ENCODE measurements around the gene CIB1.

DNA sequence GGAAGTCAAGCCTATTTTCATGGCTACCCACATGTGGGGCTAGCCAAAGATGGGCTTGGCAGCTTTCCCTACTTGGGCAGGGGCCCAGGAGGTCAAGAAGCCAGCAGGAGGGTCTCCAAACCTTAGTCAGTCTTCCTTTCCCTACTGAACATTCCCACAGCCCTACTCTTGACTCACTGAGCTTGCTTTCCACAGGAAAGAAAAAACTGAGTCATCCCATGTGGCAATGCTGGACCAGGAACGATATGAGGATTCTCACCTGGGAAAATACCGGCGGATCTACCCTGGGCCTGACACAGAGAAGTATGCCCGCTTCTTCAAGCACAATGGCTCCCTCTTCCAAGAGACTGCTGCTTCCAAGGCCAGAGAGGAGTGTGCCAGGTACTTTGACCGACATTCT is 28.1 kb upstream of the CIB1 start:
- TF ChIP-seq, protein P1, sequence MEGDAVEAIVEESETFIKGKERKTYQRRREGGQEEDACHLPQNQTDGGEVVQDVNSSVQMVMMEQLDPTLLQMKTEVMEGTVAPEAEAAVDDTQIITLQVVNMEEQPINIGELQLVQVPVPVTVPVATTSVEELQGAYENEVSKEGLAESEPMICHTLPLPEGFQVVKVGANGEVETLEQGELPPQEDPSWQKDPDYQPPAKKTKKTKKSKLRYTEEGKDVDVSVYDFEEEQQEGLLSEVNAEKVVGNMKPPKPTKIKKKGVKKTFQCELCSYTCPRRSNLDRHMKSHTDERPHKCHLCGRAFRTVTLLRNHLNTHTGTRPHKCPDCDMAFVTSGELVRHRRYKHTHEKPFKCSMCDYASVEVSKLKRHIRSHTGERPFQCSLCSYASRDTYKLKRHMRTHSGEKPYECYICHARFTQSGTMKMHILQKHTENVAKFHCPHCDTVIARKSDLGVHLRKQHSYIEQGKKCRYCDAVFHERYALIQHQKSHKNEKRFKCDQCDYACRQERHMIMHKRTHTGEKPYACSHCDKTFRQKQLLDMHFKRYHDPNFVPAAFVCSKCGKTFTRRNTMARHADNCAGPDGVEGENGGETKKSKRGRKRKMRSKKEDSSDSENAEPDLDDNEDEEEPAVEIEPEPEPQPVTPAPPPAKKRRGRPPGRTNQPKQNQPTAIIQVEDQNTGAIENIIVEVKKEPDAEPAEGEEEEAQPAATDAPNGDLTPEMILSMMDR (conservative IDR thresholded peaks at IDR 0.05; ENCODE audit: low read length) = no peak
- TF ChIP-seq EZH2phosphoT487 (IDR thresholded peaks at IDR 0.05; ENCODE audit: borderline replicate concordance) = no peak
